Left lobe of liver (tissue), 2 donors: ENCODE measurements around the gene MAPK8IP3. TPM values are rescaled to one million over a fixed set of nuclear protein-coding genes. Genes with fewer than 3 reads are reported as not detected.

Source experiments
- ATAC-seq: fragments of 200-7000 bp; cut with Tn5 transposase; one replicate; pipeline ENCODE4 v1.9.1; 2020; ENCODE audit warnings: mild to moderate bottlenecking, moderate library complexity
- DNase-seq: peaks from one replicate; pipeline ENCODE4 v3.0.0-alpha.2; 2020; ENCODE audit warnings: low spot score
- total RNA-seq: library from RNA; stranded (reverse); gene quantifications from one replicate; pipeline ENCODE4 v1.2.1, GENCODE V29; 2021
- donor health status: DM: no; HTN: no; CAD: no; lungs with moderate emphysema.
- donor health status: DM: no; HTN: yes; CAD: no.

MAPK8IP3 gene
- total RNA-seq, 1 donor from 2014 or later = 30.6 TPM

DNA sequence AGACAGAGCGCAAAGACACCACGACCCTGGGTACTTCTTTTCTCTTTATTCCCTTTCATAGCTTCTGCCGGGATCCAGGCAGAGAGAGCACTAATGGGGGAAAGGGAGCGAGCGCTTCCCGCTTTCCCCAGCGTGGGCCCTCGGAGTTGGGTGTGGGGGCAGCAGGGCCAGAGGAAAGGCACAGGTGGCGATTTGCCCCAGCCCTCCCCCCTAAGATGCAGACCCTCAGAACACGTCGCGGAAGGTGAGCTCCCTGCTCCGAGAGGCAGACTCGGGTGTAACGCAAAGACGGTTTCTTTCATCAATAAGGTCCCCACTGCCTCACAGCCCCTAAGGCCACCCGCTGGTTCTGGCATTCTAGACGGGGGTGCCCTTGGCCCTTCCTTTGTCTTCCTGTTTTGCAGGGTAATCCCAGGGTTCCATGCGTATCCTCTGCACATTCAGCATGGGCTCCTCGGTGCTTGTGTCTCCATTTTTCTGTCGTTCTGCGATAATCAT is 65.9 kb downstream of the MAPK8IP3 start:
- no peak for ATAC-seq
- DNase-seq = peak; percentile 48

DNA sequence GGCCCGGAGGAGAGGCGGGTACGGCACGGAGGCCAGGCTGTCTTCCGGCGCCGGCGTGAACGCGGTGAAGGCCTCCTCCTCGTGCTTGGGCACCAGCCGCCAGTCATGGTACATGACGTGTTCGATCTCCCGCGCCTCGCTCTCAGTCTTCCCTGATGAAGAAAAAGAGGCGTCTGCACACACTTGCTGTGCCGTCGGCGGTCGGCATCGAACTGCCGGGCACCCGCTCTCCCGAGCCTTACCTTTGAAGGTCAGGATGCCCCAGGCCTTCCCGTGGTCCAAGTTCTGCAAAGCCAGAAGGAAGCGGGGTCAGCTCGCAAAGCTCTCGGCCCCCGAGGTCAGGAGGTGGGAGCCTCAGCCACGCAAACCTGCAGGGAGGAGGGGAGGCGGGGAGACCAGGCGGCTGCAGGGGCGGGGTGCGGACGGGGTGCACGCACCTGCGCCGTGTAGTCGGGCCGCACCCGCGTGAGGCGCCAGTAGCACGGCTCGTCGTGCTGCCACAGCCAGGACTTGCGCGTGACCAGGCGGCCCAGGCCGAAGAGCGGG is 66.4 kb downstream of the MAPK8IP3 start, which contains the start of gene EME2:
TSS of gene EME2 (plus strand) at position 449 of the 546 bp plus-strand sequence. CDS start 418 bp downstream, outside the sequence.
- DNase-seq (peak; percentile 48), ATAC-seq (peak; percentile 15)

DNA sequence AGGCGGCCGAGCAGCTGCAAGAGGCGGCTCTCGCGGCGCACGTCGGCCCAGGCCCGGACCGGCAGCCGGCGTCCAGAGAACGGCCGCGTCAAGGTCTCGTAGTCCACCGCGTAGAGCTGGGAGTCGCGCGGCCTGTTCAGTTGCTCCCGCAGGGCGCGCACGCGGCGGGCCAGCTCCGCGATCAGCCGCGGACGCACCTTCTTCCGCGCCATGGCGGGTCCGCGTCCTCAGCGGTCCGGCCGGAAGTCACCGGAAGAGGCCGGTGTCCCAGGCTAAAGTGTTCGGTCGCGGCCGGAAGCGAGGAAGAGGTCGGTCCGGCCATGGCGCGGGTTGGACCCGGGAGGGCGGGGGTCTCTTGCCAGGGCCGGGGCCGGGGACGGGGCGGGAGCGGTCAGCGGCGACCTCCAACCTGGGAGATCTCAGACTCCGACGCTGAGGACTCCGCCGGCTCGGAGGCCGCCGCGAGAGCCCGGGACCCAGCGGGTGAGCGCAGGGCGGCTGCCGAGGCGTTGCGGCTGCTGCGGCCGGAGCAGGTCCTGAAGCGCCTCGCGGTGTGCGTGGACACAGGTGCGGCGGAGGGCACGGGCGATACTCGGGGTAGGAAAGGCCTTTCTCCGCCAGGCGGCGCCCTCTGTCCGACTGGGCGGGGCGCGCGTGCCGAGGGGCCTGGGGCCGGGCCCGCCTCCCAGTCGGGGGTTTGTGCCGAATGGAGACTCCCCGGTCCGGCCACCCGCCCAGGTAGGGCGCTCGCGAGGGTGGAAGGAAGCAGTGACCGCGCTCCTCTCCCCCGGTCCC is 67.1 kb downstream of the MAPK8IP3 start, which contains the start of gene MRPS34:
TSS of gene MRPS34 (minus strand) at position 227 of the 795 bp plus-strand sequence. CDS start at position 212, 15 bp downstream.
- peak; percentile 72 for ATAC-seq
- peak; percentile 87 for DNase-seq

DNA sequence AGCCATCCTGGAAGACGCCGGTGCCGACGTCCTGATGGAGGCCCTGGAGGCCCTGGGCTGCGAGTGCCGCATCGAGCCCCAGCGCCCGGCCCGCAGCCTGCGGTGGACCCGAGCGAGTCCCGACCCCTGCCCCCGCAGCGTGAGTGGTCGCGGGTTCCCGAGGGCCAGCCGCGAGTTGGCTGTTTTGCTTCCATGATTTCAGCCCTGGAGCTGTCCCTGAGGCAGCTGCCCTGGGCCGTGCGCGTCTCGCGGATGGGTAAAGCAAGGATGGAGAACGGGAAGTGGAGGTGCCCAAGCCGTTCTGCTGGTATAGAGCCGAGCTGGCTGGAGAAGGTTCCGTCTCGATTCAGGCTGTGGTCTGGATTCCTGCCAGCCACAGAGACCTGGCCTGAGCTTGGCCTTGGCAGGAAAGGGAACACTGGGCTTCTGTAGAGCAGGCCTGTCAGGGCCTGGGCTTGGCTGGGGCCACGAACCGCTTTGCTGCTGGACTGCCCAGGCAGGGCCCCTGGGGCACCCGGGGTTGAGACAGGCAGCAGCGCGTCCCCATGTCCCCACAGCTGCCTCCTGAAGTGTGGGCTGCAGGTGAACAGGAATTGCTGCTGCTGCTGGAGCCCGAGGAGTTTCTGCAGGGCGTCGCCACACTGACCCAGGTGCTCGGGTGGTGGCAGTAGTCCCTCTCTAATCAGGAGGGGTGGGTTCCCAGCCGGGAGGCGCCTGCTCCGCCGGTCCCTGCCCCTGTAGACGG is 67.9 kb downstream of the MAPK8IP3 start:
- peak; percentile 75 for DNase-seq
- peak; percentile 20 for ATAC-seq

DNA sequence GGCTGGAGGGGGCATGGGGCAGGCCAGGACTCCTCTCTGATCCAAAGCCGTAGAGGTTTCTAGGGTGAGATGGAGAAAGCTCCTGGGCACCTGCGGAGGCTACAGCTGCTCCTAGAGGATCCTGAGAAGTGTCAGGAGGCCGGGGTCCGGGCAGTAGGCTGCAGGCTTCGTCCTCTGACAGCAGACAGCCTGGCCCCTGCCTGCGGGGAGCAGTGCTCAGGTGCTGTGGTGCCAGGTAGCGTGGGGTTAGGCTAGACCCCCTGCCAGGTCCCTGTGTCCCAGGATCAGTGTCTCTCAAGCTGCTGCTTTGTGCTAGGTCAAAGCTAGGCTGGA is 68.4 kb downstream of the MAPK8IP3 start:
- no peak for DNase-seq
- no peak for ATAC-seq

DNA sequence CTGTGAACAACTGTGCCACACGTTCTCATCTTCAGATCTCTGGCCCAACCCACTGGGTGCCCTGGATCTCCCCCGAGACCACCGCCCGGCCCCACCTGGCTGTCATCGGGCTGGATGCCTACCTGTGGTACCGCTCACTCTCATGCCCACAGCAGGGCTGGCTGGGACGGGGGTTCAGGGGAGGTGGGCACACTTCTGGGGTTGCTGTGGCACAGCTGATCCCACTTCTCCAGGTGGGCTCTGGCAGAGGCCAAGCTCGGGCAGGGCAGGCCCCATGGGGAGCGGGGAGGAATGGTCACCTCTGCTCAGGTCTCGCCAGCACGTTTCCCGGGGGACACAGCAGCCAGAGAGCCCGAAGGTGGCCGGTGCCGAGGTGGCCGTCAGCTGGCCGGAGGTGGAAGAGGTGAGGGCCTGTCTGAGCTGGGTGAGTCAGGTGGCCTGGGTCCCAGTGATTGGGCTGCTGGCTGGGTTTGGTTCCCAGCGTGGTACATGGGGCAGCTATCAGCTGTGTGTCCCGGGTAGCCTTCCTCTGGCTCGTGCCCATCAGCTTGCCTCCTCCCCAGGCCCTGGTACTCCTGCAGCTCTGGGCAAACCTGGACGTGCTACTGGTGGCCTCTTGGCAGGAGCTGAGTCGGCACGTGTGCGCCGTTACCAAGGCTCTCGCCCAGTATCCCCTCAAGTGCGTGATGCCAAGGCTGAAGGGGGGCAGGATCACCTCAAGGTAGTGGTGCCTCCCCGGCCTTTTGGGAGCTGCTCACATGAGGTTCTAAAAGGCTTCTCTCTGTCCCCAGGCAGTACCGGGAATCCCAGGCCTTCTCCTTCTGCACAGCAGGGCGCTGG is 69.2 kb downstream of the MAPK8IP3 start:
- ATAC-seq (no peak), DNase-seq (no peak)

DNA sequence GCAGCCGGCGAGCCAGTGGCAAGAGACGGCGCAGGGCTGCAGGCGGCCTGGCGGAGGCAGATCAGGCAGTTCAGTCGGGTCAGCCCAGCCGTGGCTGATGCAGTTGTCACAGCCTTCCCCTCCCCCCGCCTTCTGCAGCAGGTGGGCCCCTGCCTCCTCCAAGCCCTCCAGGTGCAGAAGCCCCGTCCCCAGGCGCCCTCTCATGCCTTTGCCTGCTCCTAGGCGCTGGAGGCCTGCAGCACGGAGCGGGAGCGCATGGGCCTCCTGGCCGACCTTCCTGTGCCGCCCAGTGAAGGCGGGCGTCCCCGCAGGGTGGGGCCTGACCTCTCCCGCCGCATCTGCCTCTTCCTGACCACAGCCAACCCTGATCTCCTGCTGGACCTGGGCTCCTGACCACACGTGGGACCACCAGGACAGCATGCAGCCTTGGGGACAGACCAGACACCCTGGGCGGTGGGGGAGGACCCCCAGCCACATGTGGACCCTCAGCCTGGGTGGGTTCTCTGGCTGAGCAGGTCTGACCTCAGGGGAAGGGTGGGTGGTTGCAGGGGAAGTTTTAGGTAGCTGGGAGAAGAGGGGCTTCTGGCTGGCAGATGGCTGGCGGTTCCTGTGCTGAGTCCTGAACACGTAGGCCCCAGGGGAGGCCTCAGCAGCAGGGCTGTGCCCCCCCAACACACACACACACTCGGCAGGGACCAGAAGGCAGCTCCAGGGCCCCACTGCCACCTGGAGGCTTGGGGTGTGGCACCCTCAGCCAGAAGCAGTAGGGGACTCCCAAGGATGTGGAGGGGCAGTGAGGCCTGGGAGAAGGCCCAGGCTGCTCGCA is 70.1 kb downstream of the MAPK8IP3 start:
- no peak for DNase-seq

DNA sequence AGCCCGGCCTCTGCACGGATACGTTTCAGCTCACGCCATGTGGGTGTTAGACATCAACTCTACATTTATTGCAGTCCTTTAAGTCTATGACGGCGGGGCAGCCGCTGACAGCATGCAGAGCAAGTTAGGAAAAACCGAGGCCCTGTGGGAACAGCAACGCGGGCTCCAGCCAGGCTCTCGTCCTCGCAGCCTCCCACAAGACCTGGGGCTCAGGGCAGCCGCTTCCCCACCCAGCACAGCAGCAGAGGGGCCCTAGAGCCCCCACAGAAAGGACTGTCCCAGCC is 70.6 kb downstream of the MAPK8IP3 start:
- no peak for DNase-seq
- no peak for ATAC-seq

More for the DNA sequence above, 70.1 kb downstream of the MAPK8IP3 start:
- no peak for ATAC-seq

DNA sequence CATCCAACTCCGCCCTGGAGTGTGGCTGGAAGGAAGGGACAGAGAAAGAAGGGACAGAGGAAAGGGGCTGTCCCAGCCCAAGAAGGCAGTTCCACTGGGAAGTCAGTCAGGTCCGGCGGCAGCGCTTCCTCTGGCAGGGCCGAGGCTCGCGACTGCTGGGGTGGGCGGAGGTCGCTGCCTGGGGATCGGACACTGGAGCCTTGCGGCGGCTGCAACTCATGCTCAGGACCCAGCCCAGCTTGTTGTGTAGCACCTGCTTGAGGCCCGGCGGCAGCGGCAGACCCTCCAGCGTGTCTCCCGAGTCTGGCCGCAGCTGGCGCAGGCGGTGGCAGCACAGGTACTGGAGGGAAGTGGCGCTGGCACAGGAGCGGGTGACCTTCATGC is 71.0 kb downstream of the MAPK8IP3 start:
- no peak for ATAC-seq
- DNase-seq = no peak

DNA sequence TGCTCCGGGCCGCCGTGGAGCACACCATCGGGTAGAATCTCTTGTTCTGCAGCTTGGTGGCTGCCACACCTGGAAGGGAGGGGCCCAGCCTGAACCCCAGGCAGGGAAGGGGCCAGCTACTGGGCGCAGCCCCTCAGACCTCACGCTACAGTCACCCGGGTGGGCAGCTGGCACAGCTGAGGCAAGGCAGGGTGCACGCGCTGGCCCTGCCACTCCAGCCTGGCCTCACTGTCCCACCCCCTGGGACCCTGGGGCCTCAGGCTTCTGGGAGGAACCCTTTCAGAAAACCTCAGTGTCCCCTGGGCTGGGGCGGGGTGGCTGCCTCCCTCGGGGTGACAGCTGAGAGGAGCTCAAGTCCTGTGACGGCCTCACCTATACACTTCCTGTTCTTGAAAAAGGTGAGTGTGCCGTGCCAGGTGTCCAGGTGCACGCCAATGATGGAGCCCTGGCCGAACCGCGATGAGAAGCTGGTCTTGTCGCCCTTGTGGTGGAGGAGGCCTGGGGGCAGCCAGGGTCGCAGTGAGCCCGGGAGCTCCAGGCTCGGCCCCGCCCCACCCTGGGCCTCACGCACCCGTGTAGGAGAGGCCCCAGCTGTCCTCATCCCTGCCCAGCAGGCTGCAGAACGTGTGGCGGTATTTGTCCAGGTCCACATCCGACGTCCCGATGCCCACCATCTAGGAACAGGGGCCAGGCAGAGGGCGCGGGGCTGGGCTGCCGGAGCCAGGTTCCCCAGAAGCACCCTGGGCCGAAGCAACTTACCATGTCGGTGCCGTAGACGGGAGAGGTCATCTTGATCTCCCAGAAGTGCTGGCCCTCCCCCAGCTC is 71.6 kb downstream of the MAPK8IP3 start:
- no peak for ATAC-seq
- DNase-seq = no peak

DNA sequence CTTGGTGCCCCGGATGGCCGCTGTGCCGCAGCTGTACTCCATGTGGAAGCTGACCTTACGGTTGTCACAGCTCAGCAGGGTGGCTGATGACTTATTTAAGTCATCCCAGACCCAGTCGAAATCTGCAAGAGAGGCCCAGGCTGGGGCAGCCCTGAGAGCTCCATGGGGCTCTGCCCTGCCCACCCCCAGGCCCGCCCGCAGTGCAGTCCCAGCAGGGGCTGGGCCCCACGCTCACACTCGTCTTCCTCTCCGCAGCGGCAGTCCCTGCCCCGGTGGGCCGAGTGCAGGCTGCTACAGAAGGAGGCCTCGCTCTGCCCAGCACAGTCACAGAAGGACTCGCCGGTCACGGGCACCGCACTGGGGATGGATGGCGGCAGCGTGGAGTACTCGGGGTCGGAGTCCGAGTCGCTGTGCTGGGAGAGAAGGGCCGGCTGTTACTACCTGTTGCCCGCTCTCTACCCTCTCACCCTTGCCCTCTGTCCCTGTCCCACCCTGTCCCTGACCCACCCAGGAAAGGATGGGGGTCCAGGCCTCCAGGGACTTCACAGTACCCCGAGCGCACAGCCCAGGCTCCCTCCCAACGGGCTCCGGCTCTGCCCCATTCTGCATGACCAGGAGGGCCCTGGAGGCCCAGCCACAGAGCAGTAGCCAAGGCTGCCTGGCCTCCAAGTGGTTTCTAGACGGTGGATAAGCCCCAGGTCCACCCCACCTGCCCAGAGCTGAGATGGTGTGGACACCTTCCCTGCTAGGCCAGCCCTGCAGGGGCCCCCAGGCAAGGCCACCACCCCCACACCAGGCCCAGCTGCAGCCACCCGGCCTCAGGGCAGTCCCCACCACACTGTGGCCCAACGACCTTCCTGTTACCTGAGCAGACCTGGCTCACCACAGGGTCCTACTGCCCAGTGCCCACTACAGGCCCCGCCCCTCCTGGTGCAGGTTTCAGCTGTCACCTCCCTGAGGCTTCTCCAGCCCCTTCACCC is 72.5 kb downstream of the MAPK8IP3 start:
- ATAC-seq (no peak), DNase-seq (no peak)

DNA sequence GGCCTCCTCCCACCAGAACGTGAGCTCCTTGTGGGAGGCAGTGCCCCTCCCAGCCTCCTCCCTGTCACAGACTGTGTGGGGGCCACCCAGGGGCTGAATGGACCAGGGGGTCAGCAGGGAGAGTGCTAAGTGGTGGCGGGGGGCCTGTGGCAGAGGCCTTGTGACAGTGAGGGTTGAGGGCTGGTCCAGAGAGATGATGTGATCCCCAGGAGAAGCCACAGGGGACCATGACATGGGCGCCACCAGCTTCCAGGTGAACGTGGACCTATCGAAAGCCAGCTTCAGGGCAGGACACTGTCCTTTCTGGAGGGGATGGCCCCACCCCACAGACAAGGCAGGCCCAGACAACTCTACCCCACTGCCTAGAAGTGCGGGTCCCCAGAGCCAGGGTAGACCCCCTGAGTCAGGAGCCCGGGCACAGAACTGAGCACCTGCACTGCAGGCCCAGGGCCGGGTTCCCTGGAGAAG is 73.3 kb downstream of the MAPK8IP3 start:
- no peak for DNase-seq
- no peak for ATAC-seq

DNA sequence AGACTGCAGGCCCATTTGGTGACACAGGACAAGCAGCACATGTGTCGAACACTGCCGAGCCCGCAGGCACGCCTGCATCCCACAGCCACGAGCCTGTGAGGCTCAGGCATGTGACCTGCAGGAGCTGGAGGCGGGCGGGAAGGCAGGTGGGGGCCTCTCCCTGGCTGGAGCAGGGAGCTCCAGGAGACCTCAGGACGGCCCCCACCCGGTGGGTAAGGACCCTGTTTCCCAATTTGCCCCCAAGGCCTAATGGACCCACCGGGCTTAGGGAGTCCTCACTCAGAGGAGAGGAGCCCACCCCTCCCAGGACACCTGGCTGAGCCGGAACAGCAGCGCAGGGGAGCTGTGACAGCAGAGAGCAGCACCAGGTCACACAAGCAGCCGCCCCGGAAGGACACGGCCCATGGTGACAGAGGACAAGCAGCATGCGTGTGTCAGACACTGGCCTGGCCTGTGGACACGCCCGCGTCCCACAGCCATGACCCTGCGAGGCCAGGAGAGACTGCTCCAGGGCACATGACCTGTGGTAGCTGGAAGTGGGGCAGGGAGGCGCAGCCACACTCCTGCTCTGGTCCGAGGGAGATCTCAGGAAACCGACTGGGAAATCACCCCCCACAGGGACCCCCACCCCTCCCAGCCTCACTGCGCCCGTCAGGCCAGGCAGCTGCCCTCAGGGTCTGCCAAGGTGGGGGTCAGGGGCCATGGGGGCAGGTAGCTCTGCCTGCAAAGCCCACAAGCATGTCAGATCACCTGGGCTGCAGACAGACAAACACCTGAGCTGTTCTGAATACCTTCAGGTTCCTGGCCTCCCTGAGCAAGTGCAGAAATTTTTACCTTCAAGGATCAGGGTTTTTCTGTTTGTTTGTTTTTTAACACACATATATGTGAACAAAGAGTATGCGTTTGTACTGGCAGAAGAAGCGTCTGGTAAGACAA is 74.0 kb downstream of the MAPK8IP3 start:
- ATAC-seq = peak; percentile 60
- DNase-seq = peak; percentile 91

DNA sequence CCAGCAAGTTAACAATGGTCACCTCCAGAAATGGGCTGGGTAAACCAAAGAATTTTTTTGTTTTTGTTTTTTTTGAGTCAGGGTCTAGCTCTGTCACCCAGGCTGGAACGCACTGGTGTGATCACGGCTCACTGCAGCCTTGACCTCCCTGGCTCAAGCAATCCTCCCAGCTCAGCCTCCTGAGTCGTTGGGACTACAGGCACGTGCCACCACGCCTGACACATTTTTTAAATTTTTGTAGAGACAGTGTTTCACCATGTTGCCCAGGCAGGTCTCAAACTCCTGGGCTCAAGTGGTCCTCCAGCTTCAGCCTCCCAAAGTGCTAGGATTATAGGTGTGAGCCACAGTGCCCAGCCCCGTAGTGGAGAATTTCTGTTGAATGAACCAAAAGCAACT is 74.7 kb downstream of the MAPK8IP3 start:
- DNase-seq (no peak), ATAC-seq (no peak)

DNA sequence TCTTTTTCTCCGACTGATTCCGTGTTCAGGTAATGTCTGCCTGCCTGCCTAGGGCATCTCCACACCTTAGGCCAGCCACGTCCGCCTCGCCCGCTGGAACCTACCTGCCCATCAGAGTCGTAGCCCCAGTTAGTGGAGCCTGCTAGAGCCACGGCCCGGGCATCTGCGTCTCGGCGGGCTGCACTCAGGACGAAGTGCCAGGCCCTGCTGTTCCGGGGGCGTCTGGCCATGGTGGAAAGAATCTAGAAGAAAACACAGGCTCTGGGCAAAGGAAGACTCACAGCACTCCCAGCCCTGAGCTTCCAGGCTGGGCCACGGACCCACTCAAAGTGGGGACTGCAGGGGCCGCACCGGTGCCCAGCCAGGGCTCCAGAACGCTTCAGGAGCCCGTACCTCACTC is 75.3 kb downstream of the MAPK8IP3 start:
- ATAC-seq (no peak), DNase-seq (no peak)

DNA sequence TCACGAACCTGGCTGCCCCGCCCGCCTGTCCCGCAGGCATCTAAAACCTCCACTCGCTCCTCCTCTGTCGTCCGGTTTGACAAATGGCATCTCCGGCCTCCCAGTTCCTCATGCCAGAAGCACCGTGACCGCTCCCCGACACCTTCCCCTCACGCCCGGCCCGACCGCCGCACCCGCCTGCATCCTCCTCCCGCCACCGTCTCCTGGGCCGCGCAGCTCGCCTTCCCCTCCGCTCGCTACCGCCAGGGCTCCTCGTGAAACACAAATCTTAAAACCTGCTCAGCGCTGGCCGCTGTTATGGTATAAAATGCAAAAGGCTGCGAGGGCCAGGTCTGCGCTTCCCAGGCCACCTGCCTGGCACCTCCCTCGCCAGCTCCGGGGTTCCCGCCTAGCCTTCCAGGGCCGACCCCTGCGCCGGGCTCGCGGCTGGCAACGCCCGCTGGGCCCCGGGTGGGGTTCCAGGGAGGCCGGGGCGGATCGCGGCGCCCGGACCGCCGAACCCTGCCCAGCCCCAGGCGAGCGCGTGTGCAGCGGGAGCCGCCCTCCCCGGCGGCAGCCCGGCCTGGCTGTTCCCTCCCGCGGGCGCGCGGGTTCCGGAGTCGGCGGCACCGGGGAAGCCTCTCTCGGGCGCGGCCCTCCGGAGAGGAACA is 75.9 kb downstream of the MAPK8IP3 start:
- DNase-seq = no peak

More for the DNA sequence above, 75.9 kb downstream of the MAPK8IP3 start:
- ATAC-seq = peak; percentile 18
